Breast epithelium (tissue), 4 donors: ENCODE measurements around the gene WFDC12. TPM values are rescaled to one million over a fixed set of nuclear protein-coding genes. Genes with fewer than 3 reads are reported as not detected.

ENCODE experiments used
- DNase-seq, 2 donors: peaks; one replicate each; pipeline ENCODE4 v3.0.0-alpha.2; 2019; ENCODE audit warnings: low spot score in 2 of 2
- H3K27ac ChIP-seq, 2 donors: fragments of 200-600 bp; sonication (generic) in 1 of 2; one replicate each; pipeline ENCODE4 v1.5.1; 2016 to 2019; ENCODE audit warnings: mild to moderate bottlenecking in 1 of 2
- H3K27me3 ChIP-seq, 2 donors: fragments of 200-600 bp; sonication (generic) in 1 of 2; one replicate each; pipeline versions ENCODE4 v1.5.1 to v1.6.0; 2017 to 2019; ENCODE audit warnings: control low read depth in 1 of 2, mild to moderate bottlenecking in 1 of 2
- H3K36me3 ChIP-seq: fragments of 200-600 bp; one replicate; pipeline ENCODE4 v1.5.1; 2019
- H3K4me1 ChIP-seq, 2 donors: fragments of 200-600 bp; sonication (generic); one replicate each; pipeline ENCODE4 v1.5.1; 2016 to 2019; ENCODE audit warnings: control low read depth in 1 of 2
- H3K4me3 ChIP-seq, 3 donors: fragments of 200-600 bp; sonication (generic); 1 replicate in 2 of 3; 2 replicates in 1 of 3; pipeline ENCODE4 v1.5.1; 2016 to 2019; ENCODE audit warnings: mild to moderate bottlenecking in 3 of 3, moderate library complexity in 2 of 3
- H3K9me3 ChIP-seq, 2 donors: fragments of 200-600 bp; sonication (generic) in 1 of 2; one replicate each; pipeline ENCODE4 v1.5.1; 2016 to 2019; ENCODE audit warnings: control low read depth in 1 of 2
- POLR2A ChIP-seq: fragments of 450-650 bp; IDR thresholded peaks from one replicate; pipeline ENCODE4 v1.6.1; 2016; ENCODE audit warnings: antibody characterized with exemption, mild to moderate bottlenecking, moderate library complexity
- POLR2AphosphoS5 ChIP-seq, 3 donors: sonication (generic); formaldehyde crosslinking; IDR thresholded peaks; one replicate each; pipeline ENCODE4 v1.6.1; 2017; ENCODE audit warnings: antibody characterized with exemption in 3 of 3
- intact Hi-C: fragments of 100-400 bp; cut with DNase I; formaldehyde crosslinking; loops from one replicate; pipeline ENCODE4 v1.15.1; 2023; ENCODE audit warnings: low total_unique reads
- total RNA-seq, 3 donors: library from RNA; depleted of rRNA; stranded (reverse); fragments of >200 nt; gene quantifications; one replicate each; pipeline ENCODE4 v1.1.0, GENCODE V29; 2016
- TF ChIP-seq, protein P1 (sequence below), 3 donors: fragments of 450-650 bp; IDR thresholded peaks; one replicate each; pipeline ENCODE4 v1.5.1; 2016 to 2017; ENCODE audit warnings: antibody characterized with exemption in 3 of 3, mild to moderate bottlenecking in 3 of 3, moderate library complexity in 3 of 3

WFDC12 gene
- total RNA-seq, 3 donors from 2014 or later = not detected

DNA sequence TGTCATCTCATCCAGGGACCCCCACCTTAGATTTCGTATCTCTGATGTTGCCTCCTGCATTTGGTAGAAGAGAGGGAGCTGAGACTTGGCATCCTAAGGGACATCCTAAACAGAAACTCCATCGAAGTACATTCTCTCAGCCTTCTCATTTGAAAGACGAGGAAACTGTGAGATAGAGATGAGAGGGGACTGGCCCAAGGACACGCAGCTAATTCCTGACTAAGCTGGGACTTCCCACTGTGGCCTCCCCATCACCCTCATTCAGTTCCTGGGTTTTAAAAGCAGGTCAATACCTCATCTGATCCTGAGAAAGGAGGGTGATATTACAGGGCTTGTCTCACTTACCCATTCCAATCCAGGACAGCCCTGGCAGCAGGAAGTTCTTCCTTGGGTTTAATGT is 8.4 kb downstream of the WFDC12 start:
- H3K9me3 ChIP-seq = no peaks in the 10 kb centered on the region
- no peak overlapping the region for H3K27ac ChIP-seq
- TF ChIP-seq, protein P1, sequence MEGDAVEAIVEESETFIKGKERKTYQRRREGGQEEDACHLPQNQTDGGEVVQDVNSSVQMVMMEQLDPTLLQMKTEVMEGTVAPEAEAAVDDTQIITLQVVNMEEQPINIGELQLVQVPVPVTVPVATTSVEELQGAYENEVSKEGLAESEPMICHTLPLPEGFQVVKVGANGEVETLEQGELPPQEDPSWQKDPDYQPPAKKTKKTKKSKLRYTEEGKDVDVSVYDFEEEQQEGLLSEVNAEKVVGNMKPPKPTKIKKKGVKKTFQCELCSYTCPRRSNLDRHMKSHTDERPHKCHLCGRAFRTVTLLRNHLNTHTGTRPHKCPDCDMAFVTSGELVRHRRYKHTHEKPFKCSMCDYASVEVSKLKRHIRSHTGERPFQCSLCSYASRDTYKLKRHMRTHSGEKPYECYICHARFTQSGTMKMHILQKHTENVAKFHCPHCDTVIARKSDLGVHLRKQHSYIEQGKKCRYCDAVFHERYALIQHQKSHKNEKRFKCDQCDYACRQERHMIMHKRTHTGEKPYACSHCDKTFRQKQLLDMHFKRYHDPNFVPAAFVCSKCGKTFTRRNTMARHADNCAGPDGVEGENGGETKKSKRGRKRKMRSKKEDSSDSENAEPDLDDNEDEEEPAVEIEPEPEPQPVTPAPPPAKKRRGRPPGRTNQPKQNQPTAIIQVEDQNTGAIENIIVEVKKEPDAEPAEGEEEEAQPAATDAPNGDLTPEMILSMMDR (IDR thresholded peaks at IDR 0.05) = no peak
- no peak for TF ChIP-seq POLR2A
- TF ChIP-seq POLR2AphosphoS5 (IDR thresholded peaks at IDR 0.05) = no peak
- H3K4me1 ChIP-seq = no peaks in the 10 kb centered on the region
- H3K36me3 ChIP-seq = no peaks in the 10 kb centered on the region
- intact Hi-C loops = no loop called here
- no peak for DNase-seq
- H3K4me3 ChIP-seq = no peak overlapping the region
- H3K27me3 ChIP-seq = no peaks in the 10 kb centered on the region

DNA sequence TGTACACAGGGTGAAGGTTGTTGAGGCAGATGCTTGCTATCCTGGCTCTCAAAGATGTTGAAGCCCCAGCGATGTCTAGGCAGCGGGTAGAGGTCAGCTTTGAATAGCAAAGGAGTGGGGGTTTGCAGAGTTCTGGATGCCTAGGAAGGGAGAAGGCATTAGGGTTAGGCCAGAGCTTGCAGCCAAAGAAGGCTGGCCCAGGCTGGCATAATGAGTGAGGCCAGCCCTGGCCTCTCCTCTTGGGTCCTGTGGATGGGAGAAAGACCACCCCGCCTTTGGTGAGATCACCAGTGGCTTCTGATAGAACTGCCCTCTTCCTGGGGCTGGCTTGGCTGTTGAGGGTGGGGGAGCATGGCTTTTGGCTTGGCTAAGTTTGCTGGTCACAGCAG is 8.9 kb downstream of the WFDC12 start:
- intact Hi-C loops = no loop called here
- Histone ChIP-seq H3K4me1 (no peaks in the 10 kb centered on the region), H3K4me3 (no peak overlapping the region), H3K9me3 (no peaks in the 10 kb centered on the region), H3K36me3 (no peaks in the 10 kb centered on the region), H3K27me3 (no peaks in the 10 kb centered on the region), H3K27ac (no peak overlapping the region)
- no peak for DNase-seq
- TF ChIP-seq, protein P1 (IDR thresholded peaks at IDR 0.05) = no peak
- no peak for TF ChIP-seq POLR2AphosphoS5 (IDR thresholded peaks at IDR 0.05)
- TF ChIP-seq POLR2A = no peak

DNA sequence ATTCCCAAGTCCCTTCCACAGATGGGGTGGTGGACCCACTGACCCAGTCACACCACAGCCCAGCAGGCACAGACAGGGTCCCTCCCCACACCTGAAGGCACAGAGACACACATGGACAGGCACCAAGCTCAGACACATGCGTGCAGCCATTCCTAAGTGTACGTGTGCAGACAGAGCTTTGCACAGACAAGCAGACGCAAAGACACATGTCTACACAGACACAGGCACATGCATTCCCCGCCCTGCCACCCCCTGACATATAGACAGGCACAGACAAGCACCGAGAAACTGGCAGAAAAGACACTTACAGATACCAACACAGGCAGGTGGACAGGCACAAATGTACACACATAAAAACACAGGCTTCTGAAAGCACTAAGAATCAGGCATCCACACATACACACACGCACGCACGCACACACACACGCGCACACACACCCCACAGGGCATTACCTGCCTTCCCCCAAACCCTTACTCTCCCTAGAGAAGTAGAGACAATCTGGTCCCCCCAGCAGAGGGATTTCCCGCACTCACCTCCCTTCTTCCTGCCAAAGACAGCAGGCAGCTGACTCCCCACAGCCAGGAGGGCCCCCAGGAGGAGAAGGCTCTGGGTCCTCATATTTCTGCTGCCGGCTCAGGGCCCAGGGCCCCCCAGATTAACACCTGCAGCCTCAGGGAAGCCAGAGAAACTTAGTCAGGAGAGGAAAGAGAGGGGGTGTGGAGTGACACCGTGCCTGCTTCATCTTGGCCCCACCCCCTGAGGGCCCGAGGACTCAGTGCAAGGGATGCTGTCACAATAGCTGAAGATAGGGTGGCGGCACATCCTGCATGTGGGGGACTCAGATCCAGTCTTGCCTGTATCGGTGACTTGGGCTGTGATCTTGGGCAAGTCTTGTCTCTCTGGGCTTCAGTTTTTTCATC is 9.5 kb downstream of the WFDC12 start, which contains the start of gene WFDC5:
Gene WFDC5, minus strand, starts transcription at position 710 of the 921 bp plus-strand sequence. Its CDS starts 91 bp downstream, at position 619.
- no peak for DNase-seq
- TF ChIP-seq, protein P1 (IDR thresholded peaks at IDR 0.05) = no peak
- TF ChIP-seq POLR2AphosphoS5 (IDR thresholded peaks at IDR 0.05) (no peak), POLR2A (no peak)
- Histone ChIP-seq H3K4me3 (no peak within 1 kb of the TSS), H3K9me3 (no peaks in the 10 kb centered on the region), H3K27ac (no peak within 1 kb of the TSS), H3K27me3 (no peaks in the 10 kb centered on the region), H3K4me1 (no peaks in the 10 kb centered on the region), H3K36me3 (no peaks in the 10 kb centered on the region)
- intact Hi-C loops = no loop called here

DNA sequence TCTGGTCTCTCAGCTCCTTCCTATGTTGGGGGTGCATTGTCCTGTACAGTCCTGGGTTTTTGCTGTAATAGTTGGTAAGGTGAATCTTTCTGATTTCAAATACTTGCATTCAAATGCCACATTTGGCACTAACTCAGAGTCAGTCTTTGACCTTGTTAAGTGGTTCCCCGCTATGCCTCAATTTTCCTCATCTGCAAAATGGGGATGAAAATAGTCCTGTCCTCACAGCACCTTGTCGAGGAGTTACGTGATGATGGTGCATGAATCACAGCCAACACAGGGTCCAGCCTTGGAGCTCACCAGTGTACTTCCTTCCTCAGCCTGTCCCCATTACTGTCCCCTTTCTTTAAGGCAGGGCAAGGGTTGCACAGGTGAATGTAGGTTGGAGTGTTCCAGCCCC is 10.4 kb downstream of the WFDC12 start:
- H3K4me3 ChIP-seq = no peak overlapping the region
- intact Hi-C loops = no loop called here
- no peak for TF ChIP-seq POLR2AphosphoS5 (IDR thresholded peaks at IDR 0.05)
- TF ChIP-seq, protein P1 (IDR thresholded peaks at IDR 0.05) = no peak
- TF ChIP-seq POLR2A = no peak
- H3K9me3 ChIP-seq = no peaks in the 10 kb centered on the region
- DNase-seq = no peak
- H3K27ac ChIP-seq = no peak overlapping the region
- no peaks in the 10 kb centered on the region for H3K36me3 ChIP-seq
- H3K27me3 ChIP-seq = no peaks in the 10 kb centered on the region
- H3K4me1 ChIP-seq = no peaks in the 10 kb centered on the region

DNA sequence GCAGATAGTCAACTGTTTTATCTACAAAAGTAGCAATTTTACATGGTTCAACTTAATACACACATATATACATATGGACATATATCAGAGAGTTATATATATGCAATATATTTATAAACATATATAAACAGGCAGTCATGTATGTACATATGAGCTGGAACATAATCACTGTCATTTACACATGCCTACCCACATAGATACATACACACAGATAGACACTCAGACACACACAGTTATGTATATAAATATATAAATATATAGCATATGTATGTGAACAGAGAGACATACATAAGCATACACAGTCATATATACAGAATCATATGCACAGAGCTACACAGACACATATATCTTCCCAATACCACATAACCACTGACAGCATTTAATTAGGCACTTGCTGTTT is 11.5 kb downstream of the WFDC12 start:
- no peaks in the 10 kb centered on the region for H3K27me3 ChIP-seq

More for the DNA sequence above, 11.5 kb downstream of the WFDC12 start:
- H3K27ac ChIP-seq = no peak overlapping the region
- TF ChIP-seq POLR2AphosphoS5 (IDR thresholded peaks at IDR 0.05) (no peak), POLR2A (no peak)
- TF ChIP-seq, protein P1 (IDR thresholded peaks at IDR 0.05) = no peak
- intact Hi-C loops = no loop called here
- H3K9me3 ChIP-seq = no peaks in the 10 kb centered on the region
- no peak for DNase-seq
- no peaks in the 10 kb centered on the region for H3K4me1 ChIP-seq
- H3K36me3 ChIP-seq = no peaks in the 10 kb centered on the region
- no peak overlapping the region for H3K4me3 ChIP-seq
